Lower lobe of right lung (tissue), 2 donors: Measurements from ENCODE around the gene PPP2R5C. TPM values are rescaled to one million over a fixed set of nuclear protein-coding genes. Genes with fewer than 3 reads are reported as not detected.

ENCODE experiments used
- ATAC-seq, 2 donors: fragments of 200-7000 bp; cut with Tn5 transposase; one replicate each; pipeline ENCODE4 v1.9.1; 2020 to 2022; ENCODE audit warnings: mild to moderate bottlenecking in 2 of 2, moderate library complexity in 2 of 2
- DNase-seq: peaks from one replicate; pipeline ENCODE4 v3.0.0-alpha.2; 2020
- H3K27ac ChIP-seq: fragments of 200-600 bp; one replicate; pipeline ENCODE4 v1.8.0; 2022
- H3K27me3 ChIP-seq: fragments of 200-600 bp; one replicate; pipeline ENCODE4 v1.8.0; 2022; ENCODE audit warnings: low read depth
- H3K36me3 ChIP-seq: fragments of 200-600 bp; one replicate; pipeline ENCODE4 v1.8.0; 2022; ENCODE audit warnings: mild to moderate bottlenecking
- H3K4me1 ChIP-seq: fragments of 200-600 bp; one replicate; pipeline ENCODE4 v1.8.0; 2022
- H3K4me3 ChIP-seq: fragments of 200-600 bp; one replicate; pipeline ENCODE4 v1.8.0; 2022; ENCODE audit warnings: mild to moderate bottlenecking
- H3K9me3 ChIP-seq: fragments of 200-600 bp; one replicate; pipeline ENCODE4 v1.8.0; 2022
- CTCF ChIP-seq: fragments of 200-600 bp; IDR thresholded peaks from one replicate; pipeline ENCODE4 v1.8.0; 2022; ENCODE audit warnings: antibody characterized with exemption, mild to moderate bottlenecking
- intact Hi-C: fragments of 100-400 bp; cut with DNase I; formaldehyde crosslinking; loops from one replicate; pipeline ENCODE4 v1.11.0; 2022
- total RNA-seq: library from RNA; stranded (reverse); fragmentation: NEBNext Ultra II Directional; extraction: Animal tissue kit (Norgen Biotek cat#: 25700); gene quantifications from one replicate; pipeline ENCODE4 v1.2.1, GENCODE V29; 2021
- donor health status: DM: no; HTN: yes; CAD: no; lungs with severe emphysema.

Gene PPP2R5C
- total RNA-seq, 1 donor from 2014 or later: 160 TPM

- TF ChIP-seq CTCF: no peak
- ATAC-seq: no peak
- H3K9me3 ChIP-seq: no peaks in the 10 kb centered on the region
- H3K27ac ChIP-seq: peak overlapping the region; percentile 83
- H3K27me3 ChIP-seq: no peaks in the 10 kb centered on the region
- H3K4me3 ChIP-seq: peak overlapping the region; percentile 78
- H3K36me3 ChIP-seq: peaks cover 11% of the 10 kb centered on the region
- H3K4me1 ChIP-seq: peaks cover 34% of the 10 kb centered on the region
- DNase-seq: peak; percentile 71
- intact Hi-C loops: no loop called here
Measured at GRCh38 chr14:101761881-101762529, 496 bp downstream of the PPP2R5C start.

DNA sequence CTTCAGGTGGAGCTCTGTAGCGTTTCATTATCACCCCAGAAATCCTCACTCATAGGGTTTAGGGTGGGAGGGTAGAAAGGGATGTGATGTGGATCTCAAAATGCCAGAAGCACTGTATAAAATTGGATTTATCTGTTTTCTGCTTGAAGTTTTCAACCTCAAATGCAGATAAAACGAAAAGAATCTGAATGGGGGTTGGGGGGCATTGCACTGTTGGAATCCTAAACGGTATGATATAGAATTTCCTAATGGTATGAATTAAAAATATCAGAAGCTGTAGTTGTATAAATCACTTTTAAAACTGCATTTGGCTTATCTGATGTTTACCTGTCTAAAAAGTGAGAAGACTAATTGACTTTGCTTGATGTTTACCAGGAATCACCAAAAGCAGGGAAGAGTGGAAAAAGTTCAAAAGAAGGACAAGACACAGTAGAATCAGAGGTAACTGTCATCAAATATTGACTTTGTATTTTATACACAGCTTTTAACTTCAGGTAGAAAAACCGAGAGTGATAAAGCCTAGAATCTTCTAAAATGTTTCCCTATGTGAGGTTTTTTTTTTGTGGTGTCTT lies 1.1 kb downstream of the PPP2R5C start:
- Histone ChIP-seq H3K27ac (peak overlapping the region; percentile 83), H3K4me3 (peak overlapping the region; percentile 78), H3K9me3 (no peaks in the 10 kb centered on the region), H3K27me3 (no peaks in the 10 kb centered on the region), H3K36me3 (peaks cover 14% of the 10 kb centered on the region), H3K4me1 (peaks cover 34% of the 10 kb centered on the region)
- intact Hi-C loops: no loop called here
- no peak for TF ChIP-seq CTCF
- ATAC-seq (no peak), DNase-seq (no peak)

DNA sequence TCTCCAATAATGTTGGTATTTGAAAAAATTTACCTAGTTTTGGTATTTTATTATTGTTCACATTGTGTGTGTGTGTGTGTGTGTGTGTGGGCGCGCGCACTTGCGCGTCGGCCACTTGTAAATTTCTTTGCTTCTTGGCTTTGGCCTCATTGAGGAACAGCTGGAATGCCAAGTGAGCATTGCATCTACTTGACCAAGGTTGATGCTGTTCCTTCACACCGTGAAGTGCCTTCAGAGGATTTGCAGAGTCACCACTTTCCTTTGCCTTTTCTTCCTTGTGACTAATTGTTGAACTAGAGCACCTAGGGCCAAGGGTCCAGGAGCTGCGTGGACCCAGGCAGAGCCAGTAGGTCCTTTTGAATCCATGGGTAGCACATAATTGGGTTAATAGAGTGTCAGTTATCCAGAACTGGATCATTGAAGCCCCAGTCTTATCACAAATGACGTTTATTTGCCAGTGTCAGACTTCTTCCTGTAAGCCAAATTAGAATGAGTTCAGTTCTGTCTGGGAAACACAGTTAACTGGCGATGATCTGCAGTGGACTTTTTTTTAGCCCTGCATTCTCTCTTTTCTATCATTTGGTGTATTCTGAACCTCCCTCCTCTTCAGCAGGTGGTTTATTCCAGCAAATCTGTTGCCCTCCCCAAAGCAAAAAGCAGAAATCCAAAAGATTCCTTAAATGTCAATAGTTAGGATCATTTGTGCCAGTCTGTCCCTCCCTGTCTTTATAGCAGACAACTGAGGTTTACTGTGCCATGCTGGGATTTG lies 2.6 kb downstream of the PPP2R5C start:
- ATAC-seq (peak in 1 of 2 donors; percentile 11), DNase-seq (no peak)
- no peak for TF ChIP-seq CTCF
- intact Hi-C loops: no loop called here
- no peaks in the 10 kb centered on the region for H3K9me3 ChIP-seq
- peaks cover 19% of the 10 kb centered on the region for H3K36me3 ChIP-seq
- H3K27ac ChIP-seq: peak overlapping the region; percentile 83
- H3K4me3 ChIP-seq: no peak overlapping the region
- H3K27me3 ChIP-seq: no peaks in the 10 kb centered on the region
- H3K4me1 ChIP-seq: peaks cover 34% of the 10 kb centered on the region

DNA sequence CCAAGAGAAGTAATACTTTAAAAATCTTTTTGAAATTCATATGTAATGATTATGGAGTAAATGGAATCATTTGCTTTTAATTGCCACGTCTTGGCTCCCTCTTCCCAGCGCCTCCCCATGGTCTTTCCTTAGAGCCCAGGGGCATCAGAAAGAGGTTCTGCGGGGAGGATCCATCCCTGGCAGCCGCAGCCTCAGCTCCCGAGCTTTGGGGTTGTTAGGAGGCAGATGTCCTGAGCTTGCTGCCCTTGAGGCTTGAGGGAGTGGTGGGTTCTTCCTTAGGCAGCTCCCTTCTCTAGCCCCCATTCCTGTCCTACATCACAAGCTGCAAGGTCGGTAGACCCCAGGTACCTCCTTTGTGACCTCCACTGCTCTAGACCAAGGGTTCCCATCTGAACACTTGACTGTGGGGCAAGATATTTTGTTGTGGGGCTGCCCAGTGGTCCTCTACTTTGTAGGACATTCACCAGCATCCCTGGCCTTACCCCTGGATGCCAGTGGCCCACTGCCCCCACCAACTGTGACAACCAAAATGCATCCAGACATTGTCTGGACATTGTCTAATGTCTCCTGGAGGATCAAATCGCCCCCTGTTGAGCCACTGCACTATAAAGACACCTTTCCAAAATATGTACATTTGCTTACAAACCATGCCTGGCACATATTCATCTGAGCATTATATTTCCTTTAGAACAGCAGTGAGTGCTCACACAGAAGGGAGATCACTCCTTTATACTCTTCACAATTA lies 6.3 kb downstream of the PPP2R5C start:
- no peak for ATAC-seq
- H3K36me3 ChIP-seq: peaks cover 19% of the 10 kb centered on the region
- no peak for DNase-seq
- no peak for TF ChIP-seq CTCF
- no peaks in the 10 kb centered on the region for H3K9me3 ChIP-seq
- no peak overlapping the region for H3K4me3 ChIP-seq
- H3K4me1 ChIP-seq: peaks cover 27% of the 10 kb centered on the region
- intact Hi-C loops: no loop called here
- H3K27me3 ChIP-seq: no peaks in the 10 kb centered on the region
- no peak overlapping the region for H3K27ac ChIP-seq

DNA sequence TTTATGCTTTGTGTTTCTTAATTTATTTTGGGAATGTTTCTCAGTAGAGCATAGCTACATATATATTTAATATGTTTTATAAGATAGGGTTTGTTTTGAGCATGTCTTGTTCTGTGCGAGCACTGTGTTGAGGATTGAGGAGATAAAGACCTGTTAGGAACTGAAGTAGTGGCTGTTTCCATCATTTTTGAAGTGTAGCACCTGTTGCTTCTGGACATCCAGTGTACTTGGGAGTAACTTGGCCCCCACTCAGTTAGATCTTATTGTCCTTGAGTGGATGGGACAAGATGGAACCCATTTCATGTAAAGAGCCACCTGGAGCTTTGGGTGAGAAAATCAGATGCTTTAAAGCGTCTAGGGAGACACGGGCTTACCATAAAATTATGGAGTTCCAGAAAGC lies 8.7 kb downstream of the PPP2R5C start:
- no peak for ATAC-seq
- intact Hi-C loops: no loop called here
- H3K27ac ChIP-seq: no peak overlapping the region

More for the DNA sequence above, 8.7 kb downstream of the PPP2R5C start:
- no peak for DNase-seq
- Histone ChIP-seq H3K4me1 (peaks cover 4% of the 10 kb centered on the region), H3K4me3 (no peak overlapping the region), H3K27me3 (no peaks in the 10 kb centered on the region), H3K9me3 (no peaks in the 10 kb centered on the region), H3K36me3 (peaks cover 19% of the 10 kb centered on the region)
- no peak for TF ChIP-seq CTCF
